Measurements from ENCODE around the gene SLC5A6. TPM values are rescaled to one million over a fixed set of nuclear protein-coding genes. Genes with fewer than 3 reads are reported as not detected.

Gene SLC5A6
- total RNA-seq, 1 donor from 2014 or later, result 26.1 TPM

DNA sequence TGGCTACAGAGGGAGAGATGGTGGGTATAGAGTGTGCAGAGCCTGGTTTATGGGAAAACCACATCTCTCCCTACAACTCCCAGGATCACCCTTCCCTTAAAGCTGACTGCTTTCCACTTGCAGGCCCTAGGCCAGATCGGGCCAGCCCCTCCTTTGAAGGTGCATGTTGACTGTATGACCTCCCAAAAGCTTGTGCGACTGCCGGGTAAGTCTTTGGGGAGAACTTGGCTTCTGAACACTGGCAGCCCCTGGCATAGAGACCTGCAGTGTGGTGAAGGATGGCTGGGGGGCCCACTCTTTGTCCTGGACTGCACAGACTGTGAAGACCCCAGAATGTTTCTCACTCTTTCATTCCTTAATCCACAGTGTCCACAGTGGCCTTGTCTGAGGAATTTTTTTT, 24.6 kb upstream of the SLC5A6 start:
- no peak for DNase-seq

DNA sequence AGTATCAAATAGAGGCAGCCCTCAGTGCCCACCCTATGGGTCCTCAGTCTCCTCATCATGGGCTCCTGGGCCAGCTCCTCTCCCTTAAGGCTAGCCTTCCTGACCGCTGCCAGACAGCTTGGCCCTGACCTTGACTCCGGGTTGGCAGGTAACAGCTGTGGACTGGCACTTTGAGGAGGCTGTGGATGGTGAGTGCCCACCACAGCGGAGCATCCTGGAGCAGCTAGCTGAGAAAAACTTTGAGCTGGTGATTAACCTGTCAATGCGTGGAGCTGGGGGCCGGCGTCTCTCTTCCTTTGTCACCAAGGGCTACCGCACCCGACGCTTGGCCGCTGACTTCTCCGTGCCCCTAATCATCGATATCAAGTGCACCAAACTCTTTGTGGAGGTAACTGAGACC, 24.1 kb upstream of the SLC5A6 start:
- no peak for DNase-seq

DNA sequence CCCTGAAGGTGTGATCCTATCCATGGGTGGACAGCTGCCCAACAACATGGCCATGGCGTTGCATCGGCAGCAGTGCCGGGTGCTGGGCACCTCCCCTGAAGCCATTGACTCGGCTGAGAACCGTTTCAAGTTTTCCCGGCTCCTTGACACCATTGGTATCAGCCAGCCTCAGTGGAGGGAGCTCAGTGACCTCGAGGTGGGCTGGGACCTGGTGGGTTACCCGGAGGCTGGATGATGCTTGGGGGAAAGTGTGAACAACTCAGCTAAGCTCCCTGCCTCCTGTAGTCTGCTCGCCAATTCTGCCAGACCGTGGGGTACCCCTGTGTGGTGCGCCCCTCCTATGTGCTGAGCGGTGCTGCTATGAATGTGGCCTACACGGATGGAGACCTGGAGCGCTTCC, 21.3 kb upstream of the SLC5A6 start:
- no peak for DNase-seq

DNA sequence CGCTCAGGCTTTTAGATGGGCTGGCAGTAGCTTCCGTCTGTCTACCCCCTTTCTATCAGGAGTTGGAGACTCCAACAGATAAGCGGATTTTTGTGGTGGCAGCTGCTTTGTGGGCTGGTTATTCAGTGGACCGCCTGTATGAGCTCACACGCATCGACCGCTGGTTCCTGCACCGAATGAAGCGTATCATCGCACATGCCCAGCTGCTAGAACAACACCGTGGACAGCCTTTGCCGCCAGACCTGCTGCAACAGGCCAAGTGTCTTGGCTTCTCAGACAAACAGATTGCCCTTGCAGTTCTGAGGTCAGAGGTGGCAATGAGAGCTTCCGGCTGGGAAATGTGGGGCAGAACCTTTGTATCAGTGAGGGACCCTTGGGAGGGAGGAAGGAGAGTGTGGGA, 19.9 kb upstream of the SLC5A6 start:
- no peak for DNase-seq

DNA sequence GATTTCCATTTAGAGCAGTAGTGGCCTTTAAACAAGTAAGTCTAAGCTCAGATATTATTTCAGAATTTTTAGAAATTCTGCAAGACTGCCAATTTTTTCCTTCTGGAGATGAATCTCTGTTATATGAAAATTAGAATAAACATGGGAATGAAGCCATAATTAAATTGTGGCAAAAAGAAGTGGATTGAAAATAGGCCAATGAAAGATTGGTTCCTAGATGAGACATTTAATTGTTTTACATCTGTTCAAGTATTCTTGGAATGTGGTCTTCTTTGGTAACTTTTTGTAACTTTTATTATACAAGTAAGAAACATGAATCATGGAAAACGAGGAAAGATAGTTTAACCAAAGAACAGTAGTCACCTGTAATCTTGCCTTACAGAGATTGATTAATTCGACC, 15.4 kb upstream of the SLC5A6 start:
- no peak for DNase-seq

DNA sequence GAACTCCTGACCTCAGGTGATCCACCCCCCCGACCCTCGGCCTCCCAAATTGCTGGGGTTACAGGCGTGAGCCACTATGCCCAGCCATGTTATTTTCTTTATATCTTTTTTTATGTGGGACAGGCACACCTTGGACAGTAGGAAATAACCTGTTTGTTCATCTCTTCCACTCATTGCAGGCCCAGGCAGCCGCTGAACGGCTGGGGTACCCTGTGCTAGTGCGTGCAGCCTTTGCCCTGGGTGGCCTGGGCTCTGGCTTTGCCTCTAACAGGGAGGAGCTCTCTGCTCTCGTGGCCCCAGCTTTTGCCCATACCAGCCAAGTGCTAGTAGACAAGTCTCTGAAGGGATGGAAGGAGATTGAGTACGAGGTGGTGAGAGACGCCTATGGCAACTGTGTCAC, 13.5 kb upstream of the SLC5A6 start:
- DNase-seq, result no peak

DNA sequence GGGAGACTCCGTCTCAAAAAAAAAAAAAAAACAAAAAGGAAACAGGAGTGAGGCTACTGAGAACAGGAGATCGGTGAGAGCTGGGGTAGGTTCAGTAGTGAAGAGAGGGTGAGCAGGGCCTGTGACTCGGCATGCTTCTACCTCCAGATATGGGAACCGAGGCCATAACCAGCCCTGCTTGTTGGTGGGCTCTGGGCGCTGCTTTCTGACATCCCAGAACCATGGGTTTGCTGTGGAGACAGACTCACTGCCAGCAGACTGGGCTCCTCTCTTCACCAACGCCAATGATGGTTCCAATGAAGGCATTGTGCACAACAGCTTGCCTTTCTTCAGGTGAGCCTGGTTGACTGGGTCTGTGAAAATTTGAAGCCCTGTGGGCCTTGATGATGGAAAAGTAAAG, 11.3 kb upstream of the SLC5A6 start:
- no peak for DNase-seq

DNA sequence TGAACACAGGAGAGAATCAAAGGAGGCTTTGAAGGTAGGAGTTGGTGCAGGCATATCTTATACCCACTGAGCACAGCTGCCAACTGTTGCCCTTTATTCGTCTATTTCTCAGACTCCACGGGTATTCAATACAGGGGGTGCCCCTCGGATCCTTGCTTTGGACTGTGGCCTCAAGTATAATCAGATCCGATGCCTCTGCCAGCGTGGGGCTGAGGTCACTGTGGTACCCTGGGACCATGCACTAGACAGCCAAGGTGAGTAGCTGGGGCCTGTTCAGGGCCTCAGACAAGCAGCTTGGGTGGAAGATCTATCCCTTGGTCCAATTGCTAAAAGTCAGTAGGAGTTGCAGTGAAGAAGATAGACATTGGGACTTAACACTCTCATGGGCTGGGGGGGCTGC, 10.3 kb upstream of the SLC5A6 start:
- no peak for DNase-seq

DNA sequence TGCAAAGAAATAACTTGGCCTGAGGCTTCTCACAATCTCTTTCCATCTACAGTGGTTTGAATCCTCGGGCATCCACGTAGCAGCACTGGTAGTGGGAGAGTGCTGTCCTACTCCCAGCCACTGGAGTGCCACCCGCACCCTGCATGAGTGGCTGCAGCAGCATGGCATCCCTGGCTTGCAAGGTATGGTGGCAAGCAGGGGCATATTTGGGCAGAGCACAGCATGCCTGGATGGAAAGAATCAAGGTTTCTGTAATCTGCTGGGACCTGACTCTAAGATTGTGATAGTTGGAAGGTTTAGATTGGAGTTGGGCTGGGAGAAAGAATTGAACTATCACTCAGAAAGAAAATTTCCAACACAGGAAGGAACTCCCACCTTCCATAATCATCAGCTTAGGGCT, 9.1 kb upstream of the SLC5A6 start:
- DNase-seq, result no peak

DNA sequence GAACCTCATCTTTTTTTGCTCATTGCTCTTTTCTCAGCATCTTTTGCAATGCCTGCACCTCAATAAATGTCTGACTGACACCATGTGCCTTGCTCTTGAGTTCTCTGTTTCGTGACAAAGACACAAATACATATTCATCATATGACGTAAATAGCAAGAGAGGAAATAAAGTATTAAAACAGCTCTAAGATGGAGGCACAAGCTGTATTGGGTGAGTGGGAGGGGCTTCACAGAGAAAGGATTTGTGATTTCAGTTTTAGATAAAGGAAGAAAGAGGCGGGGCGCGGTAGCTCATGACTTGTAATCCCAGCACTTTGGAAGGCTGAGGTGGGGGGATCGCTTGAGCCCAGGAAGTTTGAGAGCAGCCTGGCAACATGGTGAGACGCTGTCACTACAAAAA, 8.0 kb upstream of the SLC5A6 start:
- DNase-seq, result no peak

DNA sequence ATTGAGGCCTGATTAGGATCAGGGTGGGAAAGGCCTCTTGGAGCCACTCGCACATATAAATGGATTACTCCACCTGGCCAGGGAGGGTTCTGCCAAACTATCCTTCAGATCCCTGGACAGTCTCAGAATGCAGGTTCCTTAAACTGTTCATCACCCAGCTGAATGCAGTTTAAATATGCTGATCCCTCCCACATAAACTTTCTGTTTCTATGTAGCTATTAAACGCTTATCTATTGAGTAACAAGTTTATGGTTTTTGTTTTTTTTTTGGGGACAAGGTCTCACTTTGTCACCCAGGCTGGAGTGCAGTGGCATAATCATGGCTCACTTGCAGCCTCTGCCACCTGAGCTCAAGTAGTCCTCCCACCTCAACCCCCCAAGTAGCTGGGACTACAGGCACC, 7.0 kb upstream of the SLC5A6 start:
- no peak for DNase-seq

DNA sequence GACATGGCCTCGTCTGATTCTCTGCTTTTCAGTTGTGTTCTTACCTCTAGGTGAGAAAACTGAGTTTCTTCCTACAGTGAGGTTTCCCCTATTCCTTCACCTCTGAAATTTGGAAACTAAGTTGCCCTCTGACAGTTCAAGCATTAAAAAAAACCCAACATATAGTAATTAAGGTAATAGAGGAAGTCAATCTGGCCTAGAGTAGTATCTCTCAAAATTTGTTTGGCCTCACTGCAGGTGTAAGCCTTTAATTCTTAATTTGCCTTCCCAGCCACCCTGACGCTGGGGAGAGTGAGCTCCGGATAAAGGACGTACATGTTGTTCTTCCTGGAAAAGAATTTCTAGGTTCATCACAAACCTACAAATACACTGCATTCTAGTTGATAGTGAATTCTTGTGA, 6.5 kb upstream of the SLC5A6 start:
- DNase-seq, result no peak

DNA sequence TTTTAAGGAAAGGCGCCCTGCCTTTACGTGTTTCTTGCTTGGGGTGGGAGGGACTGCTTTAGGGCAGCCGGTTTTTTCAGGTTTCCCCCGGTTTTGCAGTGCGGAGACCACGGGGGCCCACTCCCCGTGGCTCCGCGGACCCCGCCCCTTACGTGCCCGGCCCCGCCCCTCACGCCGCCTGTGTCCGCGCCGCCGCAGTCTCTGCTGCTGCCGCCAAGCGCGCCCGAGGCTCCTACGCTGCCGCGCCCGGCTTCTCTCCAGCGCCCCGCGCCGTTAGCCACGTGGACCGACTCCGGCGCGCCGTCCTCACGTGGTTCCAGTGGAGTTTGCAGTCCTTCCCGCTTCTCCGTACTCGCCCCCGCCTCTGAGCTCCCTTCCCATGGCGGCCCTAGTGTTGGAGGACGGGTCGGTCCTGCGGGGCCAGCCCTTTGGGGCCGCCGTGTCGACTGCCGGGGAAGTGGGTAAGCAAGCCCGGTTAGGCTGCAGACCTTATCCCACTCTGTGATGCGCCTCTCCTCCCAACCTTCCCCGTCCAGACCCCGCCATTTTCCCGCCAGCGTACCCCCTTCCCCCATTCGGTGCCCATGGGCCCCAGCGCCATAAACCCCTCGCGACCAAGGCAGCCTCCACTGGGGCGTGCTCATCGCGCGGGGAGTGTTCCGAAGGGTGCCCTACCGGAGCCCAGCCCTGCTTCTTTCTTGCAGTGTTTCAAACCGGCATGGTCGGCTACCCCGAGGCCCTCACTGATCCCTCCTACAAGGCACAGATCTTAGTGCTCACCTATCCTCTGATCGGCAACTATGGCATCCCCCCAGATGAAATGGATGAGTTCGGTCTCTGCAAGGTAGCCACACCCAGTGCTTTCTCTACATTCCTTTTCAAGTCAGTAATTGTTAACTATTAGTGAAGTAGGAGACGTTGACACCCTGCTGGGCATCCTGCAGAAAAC, 5.4 kb upstream of the SLC5A6 start, which contains the start of gene CAD:
TSS of gene CAD (plus strand) at position 197 of the 949 bp plus-strand sequence. CDS start at position 380, 183 bp downstream.
- DNase-seq, result peak; percentile 92

DNA sequence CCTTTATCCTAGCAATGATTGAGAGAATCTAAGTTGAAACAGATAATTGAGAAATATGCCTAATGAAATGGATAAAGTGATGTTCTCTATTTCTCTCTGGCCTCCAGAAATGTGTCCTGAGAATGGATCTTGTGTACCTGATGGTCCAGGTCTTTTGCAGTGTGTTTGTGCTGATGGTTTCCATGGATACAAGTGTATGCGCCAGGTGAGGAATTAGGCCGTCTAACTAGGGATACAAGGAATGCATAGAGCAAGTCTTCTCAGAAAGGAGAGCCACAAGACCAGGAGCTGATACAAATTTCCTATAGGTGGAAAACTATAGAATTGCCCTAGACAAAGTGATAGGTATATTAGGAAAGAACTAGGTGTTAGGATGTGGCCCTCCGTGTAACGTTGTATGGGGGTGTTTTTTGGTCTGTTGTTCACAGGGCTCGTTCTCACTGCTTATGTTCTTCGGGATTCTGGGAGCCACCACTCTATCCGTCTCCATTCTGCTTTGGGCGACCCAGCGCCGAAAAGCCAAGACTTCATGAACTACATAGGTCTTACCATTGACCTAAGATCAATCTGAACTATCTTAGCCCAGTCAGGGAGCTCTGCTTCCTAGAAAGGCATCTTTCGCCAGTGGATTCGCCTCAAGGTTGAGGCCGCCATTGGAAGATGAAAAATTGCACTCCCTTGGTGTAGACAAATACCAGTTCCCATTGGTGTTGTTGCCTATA, 4.5 kb upstream of the SLC5A6 start:
- no peak for DNase-seq

DNA sequence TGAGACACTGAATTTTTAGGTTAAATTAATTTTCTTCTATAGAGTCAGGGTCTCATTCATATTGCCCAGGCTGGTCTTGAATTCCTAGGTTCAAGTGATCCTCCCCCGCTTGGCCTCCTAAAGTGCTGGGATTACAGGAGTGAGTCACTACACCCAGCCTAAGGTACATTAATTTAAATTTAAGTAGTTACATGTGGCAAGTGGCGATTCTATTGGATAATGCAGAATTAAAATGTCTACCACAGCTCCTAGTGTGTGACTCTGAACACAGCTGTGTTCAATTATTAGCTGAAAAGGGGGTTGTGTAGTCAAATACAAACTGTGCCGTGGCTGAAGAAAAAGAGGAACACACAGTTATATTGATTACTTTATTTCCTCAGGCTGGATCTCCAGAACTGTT, 2.9 kb upstream of the SLC5A6 start:
- no peak for DNase-seq

DNA sequence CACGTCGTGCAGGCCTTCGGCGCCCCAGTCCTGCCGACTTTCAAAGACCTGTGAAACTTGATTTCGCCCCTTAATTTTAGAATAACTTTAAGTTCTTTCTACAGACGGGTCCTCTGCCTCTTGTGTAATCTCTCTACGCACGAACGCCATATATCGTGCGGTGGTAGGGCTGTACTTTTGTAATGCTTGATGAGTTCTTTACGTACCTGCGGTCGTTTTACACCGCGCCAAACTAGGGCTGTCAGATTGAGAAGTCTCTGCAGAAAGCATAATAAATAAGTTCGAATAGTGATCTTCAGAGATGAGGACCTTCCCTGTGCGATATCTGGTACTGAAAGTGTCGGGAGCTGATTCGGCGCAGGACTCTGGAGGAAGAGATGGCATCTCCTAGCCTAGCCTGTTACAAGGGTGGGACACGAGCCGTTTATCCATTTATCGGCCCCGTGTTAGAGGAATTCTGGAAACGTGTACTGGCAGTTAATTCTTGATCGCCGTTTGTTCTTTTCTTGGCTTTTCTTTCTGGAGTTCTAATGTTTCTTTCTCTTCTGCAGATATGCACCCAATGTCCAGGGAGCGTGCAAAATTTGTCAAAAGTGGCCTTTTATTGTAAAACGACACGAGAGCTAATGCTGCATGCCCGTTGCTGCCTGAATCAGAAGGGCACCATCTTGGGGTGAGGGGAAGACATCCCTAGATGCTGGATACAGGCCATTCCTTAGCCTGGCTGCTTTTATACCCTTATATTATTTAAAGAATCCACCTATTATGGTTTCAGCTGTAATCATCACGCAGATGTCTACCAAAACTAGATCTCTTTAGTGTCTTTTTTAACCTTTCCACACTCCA, 781 bp upstream of the SLC5A6 start:
- DNase-seq, result no peak

DNA sequence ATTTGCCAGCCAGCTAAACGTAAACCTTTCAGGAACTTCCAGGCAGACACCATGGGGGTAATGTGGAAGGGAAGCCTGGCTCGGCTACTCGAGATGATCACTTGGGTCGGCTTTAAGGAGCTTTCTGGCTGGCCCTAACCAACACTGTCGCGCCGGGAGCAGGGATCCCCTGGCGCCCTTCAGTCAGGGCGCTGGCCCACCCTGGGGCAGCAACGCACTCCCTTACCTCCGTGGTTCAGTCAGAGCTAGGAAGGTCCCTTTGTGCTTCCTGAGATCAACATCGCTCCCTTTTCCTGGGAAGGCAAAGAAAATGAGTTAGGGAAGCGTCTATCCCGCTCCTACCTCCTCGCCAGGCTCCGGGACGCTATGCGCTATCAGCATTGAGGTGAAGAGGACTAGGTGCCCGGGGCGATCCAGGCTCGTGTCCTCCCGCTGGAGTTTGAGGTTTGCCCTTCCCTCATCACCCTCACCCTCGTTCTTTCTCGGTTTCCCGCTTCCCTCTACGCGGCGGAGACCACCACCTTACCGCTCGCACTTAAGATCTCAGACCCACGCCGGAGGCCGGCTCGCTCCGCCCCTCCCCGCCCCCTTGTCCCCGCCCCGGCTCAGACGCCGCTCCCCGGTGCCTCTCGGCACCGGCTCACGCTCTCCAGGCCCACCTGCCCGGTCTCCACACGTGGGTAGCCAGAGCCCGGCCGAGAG, 676 bp downstream of the SLC5A6 start:
- DNase-seq, result no peak

DNA sequence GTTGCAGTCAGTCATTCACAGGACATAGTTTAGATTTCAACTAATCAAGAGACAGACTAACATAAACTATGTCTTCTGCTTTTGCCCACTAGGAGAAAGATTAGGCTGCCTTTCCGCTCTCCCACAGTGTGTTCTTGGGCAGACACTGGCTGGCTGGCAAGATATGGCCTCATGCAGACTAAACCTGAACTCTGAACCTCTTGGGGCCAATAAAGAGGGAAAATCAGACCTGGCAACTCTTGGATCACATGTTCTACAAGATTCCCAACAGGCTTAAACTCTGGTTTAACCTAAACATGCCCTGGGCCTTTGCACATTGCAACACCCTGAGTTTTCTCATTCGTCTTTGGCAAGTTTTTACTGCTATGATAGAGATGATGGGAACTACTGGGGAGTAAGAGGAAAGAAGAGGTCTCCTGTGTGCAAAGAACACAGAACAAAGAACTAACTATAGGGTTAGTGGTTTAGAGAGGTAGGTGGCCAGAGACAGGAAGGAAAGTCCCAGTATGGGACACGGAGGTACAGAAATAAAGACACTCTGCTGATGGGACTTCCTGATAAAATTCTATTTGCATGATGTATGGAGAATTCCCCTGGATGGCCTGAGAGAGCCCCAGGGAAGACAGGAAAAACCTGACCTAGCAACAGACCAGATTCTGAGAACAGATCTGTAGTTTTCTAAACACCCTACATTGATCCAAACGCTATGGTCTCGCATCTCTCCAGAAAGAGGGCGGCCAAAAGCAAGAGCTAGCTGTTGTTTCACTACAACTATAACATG, 2.3 kb downstream of the SLC5A6 start:
- DNase-seq, result no peak

DNA sequence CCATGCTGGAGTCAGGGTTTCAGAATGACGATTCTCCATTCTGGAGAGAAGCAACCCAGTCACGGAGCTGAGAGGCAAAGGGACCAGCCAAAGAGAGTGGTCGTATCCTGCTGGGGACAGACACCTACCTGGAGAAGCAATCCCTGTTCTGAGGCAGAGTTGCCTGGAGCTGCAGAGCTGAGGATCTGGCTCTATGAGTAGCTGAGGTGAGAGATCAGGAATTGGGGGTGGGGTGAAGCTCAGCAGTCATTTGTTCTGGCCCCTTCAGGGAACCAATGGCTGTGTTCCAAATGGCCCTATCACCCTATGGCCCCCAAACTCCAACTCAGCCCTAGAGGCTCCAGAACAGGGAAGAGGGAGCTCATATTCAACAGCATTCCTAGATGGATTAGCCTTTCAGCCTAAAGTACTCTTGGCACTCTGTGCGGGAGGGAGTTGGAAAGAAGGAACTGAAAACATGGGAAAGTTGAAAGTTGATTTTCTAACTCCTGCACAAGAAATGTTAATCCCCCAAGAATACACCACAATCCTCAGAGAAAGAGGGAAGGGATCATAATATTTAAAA, 3.5 kb downstream of the SLC5A6 start:
- no peak for DNase-seq

DNA sequence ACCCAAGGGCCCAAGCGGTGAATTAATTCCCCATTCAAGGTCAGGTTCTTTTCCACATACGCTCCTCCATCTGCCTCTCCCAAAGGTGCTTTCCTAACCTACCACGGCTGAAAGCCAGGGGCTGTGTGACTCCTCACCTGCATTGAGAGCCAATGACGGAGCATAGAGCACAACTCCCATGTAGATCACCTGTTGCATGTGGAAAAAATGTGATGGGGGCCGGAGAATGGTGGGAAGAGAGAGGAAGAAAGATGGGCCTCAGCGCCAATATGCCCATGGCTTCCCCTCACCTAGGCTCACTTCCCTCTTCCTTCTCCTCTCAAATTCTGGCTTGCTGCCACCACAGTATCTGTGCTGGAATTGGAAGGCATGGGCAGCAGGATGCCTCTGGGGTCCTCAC, 5.7 kb downstream of the SLC5A6 start:
- no peak for DNase-seq

DNA sequence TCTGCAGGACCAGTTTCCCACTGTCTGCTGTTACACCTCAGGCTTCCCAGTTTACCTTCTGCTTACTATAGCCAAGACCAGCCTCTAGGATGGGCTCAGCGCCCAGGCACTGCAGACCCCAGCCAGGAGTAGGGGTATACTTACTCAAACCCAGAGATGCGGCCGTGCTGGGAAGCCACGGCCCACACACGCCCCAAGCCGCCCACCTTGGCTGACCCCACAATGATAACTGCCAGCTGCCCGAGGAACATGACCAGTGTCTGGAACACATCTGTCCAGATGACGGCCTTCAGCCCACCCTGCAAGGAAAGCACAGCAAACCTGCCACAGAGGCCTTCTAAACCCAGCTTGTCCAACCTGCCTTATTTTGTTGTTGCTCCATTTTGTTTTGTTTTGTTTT, 6.9 kb downstream of the SLC5A6 start:
- DNase-seq, result no peak
